ENCODE data around the gene GUCA1C.

The GUCA1C gene

DNA sequence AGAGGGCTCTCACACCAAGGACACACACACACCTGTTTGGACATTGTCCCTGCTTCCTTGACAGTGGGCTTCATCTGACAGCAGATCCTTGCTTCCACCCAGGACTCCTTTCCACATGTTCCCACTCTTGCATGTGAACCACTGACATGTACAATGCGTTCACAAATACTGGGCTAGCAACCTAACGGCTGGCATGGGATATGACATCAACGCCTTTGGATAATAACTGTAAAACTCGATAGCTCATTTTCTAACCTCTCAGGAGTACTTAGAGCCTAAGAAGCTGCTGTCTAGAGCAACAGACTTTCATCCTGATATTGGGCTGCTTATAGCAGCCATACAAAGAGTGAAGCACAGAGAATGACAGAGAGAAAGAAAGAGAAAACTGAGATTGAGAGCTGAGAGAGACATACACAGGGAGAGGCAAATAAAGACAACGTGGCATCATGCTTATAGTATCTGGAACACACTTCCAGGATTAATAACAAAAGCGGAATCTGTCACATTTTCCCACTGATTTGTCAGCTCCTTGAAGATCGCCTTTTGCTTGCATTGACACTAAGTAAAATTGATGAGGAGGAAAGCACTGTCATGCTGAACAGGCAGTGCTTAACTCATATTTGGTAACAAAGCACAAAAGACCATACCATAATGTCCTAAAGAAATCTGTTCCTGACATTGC lies 1.7 kb downstream of the GUCA1C start:
- TF ChIP-seq, protein P1, sequence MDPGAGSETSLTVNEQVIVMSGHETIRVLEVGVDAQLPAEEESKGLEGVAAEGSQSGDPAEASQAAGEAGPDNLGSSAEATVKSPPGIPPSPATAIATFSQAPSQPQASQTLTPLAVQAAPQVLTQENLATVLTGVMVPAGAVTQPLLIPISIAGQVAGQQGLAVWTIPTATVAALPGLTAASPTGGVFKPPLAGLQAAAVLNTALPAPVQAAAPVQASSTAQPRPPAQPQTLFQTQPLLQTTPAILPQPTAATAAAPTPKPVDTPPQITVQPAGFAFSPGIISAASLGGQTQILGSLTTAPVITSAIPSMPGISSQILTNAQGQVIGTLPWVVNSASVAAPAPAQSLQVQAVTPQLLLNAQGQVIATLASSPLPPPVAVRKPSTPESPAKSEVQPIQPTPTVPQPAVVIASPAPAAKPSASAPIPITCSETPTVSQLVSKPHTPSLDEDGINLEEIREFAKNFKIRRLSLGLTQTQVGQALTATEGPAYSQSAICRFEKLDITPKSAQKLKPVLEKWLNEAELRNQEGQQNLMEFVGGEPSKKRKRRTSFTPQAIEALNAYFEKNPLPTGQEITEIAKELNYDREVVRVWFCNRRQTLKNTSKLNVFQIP (CRISPR knock-in tag; IDR thresholded peaks at IDR 0.05; ENCODE audit: borderline replicate concordance, low read depth) = no peak
- TF ChIP-seq, protein P2, sequence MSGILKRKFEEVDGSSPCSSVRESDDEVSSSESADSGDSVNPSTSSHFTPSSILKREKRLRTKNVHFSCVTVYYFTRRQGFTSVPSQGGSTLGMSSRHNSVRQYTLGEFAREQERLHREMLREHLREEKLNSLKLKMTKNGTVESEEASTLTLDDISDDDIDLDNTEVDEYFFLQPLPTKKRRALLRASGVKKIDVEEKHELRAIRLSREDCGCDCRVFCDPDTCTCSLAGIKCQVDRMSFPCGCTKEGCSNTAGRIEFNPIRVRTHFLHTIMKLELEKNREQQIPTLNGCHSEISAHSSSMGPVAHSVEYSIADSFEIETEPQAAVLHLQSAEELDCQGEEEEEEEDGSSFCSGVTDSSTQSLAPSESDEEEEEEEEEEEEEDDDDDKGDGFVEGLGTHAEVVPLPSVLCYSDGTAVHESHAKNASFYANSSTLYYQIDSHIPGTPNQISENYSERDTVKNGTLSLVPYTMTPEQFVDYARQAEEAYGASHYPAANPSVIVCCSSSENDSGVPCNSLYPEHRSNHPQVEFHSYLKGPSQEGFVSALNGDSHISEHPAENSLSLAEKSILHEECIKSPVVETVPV (CRISPR knock-in tag; IDR thresholded peaks at IDR 0.05) = no peak
- TF ChIP-seq BACH2 (CRISPR knock-in tag; IDR thresholded peaks at IDR 0.05; ENCODE audit: borderline replicate concordance) (no peak), SNAI2 (CRISPR knock-in tag; IDR thresholded peaks at IDR 0.05) (no peak), ZNF565 (CRISPR knock-in tag; conservative IDR thresholded peaks at IDR 0.05; ENCODE audit: low read depth) (no peak), ARNTL (CRISPR knock-in tag; IDR thresholded peaks at IDR 0.05; ENCODE audit: borderline replicate concordance, low read depth) (no peak), ESRRG (CRISPR knock-in tag; IDR thresholded peaks at IDR 0.05) (no peak), OSR1 (CRISPR knock-in tag; IDR thresholded peaks at IDR 0.05) (no peak)
- no peak for ATAC-seq

DNA sequence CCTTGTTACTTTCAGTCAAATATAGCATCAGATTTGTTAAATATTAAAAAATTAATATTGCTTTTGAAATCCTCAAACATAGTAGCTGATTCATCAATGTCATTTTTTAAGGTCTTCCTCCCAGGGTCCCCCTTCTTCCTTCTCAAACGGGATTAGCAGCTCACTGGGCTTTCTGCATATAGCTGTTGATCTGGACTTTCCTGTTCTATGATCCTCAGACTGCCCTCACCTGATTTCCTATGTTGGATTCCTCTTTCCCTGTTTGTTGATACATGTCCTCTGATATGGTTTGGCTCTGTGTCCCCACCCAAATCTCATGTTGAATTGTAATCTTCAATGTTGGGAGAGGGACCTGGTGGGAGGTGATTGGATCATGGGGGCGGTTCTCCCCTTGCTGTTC lies 5.8 kb downstream of the GUCA1C start:
- no peak for ATAC-seq
- TF ChIP-seq, protein P2 (CRISPR knock-in tag; IDR thresholded peaks at IDR 0.05) = no peak
- no peak for TF ChIP-seq ESRRG (CRISPR knock-in tag; IDR thresholded peaks at IDR 0.05)
- no peak for TF ChIP-seq SNAI2 (CRISPR knock-in tag; IDR thresholded peaks at IDR 0.05)
- no peak for TF ChIP-seq TCF4 (CRISPR knock-in tag; IDR thresholded peaks at IDR 0.05; ENCODE audit: borderline replicate concordance)
- no peak for TF ChIP-seq ARNTL (CRISPR knock-in tag; IDR thresholded peaks at IDR 0.05; ENCODE audit: borderline replicate concordance, low read depth)
- TF ChIP-seq ZC3H10 (CRISPR knock-in tag; IDR thresholded peaks at IDR 0.05) = no peak
- no peak for TF ChIP-seq GLIS3 (CRISPR knock-in tag; IDR thresholded peaks at IDR 0.05)
- TF ChIP-seq, protein P3, sequence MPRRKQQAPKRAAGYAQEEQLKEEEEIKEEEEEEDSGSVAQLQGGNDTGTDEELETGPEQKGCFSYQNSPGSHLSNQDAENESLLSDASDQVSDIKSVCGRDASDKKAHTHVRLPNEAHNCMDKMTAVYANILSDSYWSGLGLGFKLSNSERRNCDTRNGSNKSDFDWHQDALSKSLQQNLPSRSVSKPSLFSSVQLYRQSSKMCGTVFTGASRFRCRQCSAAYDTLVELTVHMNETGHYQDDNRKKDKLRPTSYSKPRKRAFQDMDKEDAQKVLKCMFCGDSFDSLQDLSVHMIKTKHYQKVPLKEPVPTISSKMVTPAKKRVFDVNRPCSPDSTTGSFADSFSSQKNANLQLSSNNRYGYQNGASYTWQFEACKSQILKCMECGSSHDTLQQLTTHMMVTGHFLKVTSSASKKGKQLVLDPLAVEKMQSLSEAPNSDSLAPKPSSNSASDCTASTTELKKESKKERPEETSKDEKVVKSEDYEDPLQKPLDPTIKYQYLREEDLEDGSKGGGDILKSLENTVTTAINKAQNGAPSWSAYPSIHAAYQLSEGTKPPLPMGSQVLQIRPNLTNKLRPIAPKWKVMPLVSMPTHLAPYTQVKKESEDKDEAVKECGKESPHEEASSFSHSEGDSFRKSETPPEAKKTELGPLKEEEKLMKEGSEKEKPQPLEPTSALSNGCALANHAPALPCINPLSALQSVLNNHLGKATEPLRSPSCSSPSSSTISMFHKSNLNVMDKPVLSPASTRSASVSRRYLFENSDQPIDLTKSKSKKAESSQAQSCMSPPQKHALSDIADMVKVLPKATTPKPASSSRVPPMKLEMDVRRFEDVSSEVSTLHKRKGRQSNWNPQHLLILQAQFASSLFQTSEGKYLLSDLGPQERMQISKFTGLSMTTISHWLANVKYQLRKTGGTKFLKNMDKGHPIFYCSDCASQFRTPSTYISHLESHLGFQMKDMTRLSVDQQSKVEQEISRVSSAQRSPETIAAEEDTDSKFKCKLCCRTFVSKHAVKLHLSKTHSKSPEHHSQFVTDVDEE (CRISPR knock-in tag; IDR thresholded peaks at IDR 0.05) = no peak
- TF ChIP-seq ZFP3 (CRISPR knock-in tag; IDR thresholded peaks at IDR 0.05) = no peak
- TF ChIP-seq CSDC2 (CRISPR knock-in tag; IDR thresholded peaks at IDR 0.05) = no peak
- no peak for TF ChIP-seq ZNF8 (CRISPR knock-in tag; IDR thresholded peaks at IDR 0.05)
- TF ChIP-seq ZFP30 (CRISPR knock-in tag; IDR thresholded peaks at IDR 0.05) = no peak

DNA sequence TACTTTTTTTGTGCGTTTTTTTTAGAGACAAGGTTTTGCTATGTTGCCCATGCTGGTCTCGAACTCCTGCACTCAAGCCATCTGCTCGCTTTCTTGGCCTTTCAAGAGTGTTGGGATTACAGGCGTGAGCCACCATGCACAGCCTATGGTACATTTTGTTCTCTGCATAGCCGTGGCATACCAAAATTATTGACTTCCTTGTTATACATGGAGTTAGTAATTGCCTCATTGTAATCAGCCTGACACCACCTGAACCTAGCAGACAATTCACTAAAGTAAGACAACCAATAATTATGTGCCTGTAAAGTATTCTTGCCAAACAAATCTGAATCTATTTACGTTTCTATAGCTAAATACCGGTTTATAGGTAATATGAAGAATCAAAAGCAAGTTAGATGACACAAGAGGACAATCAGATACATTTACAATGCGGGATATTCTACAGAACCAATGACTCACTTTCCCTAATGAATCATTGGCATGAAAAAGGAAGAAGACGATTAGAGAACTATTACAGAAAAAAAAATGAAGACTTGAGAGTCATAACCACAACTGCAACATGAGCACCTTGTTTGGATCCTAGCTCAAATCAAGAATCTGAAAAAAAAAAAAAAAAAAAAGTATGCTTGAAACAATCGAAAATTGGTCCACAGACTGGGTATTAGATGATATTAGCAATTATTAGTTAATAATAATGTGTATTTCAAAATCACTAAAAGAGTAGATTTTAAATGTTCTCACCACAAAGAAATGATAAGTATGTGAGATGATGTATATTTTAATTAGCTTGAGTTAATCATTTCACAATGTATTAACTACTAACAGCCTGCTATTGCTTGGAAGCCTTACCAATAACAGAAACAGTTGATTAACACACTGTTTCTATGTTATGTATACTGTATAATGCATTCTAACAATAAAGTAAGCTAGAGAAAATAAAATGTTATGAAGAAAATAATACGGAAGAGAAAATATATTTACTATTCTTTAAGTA lies 7.1 kb downstream of the GUCA1C start:
- ATAC-seq = peak; percentile 82
- no peak for TF ChIP-seq TCF4 (CRISPR knock-in tag; IDR thresholded peaks at IDR 0.05; ENCODE audit: borderline replicate concordance)
- no peak for TF ChIP-seq OSR1 (CRISPR knock-in tag; IDR thresholded peaks at IDR 0.05)
- no peak for TF ChIP-seq ZNF8 (CRISPR knock-in tag; IDR thresholded peaks at IDR 0.05)
- TF ChIP-seq, protein P2 (CRISPR knock-in tag; IDR thresholded peaks at IDR 0.05) = no peak
- TF ChIP-seq SNAI2 (CRISPR knock-in tag; IDR thresholded peaks at IDR 0.05) = no peak
- no peak for TF ChIP-seq ISL1 (CRISPR knock-in tag; IDR thresholded peaks at IDR 0.05)
- no peak for TF ChIP-seq ARNTL (CRISPR knock-in tag; IDR thresholded peaks at IDR 0.05; ENCODE audit: borderline replicate concordance, low read depth)
- TF ChIP-seq, protein P1 (CRISPR knock-in tag; IDR thresholded peaks at IDR 0.05; ENCODE audit: borderline replicate concordance, low read depth) = no peak
- TF ChIP-seq, protein P3 (CRISPR knock-in tag; IDR thresholded peaks at IDR 0.05) = no peak
- TF ChIP-seq RARB (CRISPR knock-in tag; IDR thresholded peaks at IDR 0.05) = no peak
- no peak for TF ChIP-seq ZC3H10 (CRISPR knock-in tag; IDR thresholded peaks at IDR 0.05)
